DMS79 treated with DMSO at 0.1 percent for 48 hours (cell line): ENCODE data around the gene CINP.
"Not testable (repeated sequence)": the region's sequence is repeated elsewhere in the genome, so short reads cannot be mapped to it uniquely, and the experiment has no call there.

Source experiments
- DNase-seq: peaks from one replicate; lab custom pipeline; 2025; lab: John Stamatoyannopoulos, UW

The CINP gene

GRCh38 chr14:102320033-102320660 lies 42.5 kb downstream of the CINP start:
- no peak for DNase-seq

- peak; percentile 92 for DNase-seq
Measured at GRCh38 chr14:102319351-102320032, 43.2 kb downstream of the CINP start, which contains the start of gene ZNF839. TSS of gene ZNF839 (plus strand) at chr14:102319746. CDS start at chr14:102319766, 20 bp downstream.

- no peak for DNase-seq
Measured at GRCh38 chr14:102318781-102319276, 43.9 kb downstream of the CINP start.

GRCh38 chr14:102317564-102318248 lies 45.0 kb downstream of the CINP start:
- no peak for DNase-seq

- DNase-seq = peak; percentile 97
Measured at GRCh38 chr14:102316743-102317563, 45.7 kb downstream of the CINP start.

- peak; percentile 89 for DNase-seq
Measured at GRCh38 chr14:102316338-102316742, 46.4 kb downstream of the CINP start.

- DNase-seq = no peak
Measured at GRCh38 chr14:102315121-102315520, 47.6 kb downstream of the CINP start.

GRCh38 chr14:102314242-102315011 lies 48.3 kb downstream of the CINP start:
- peak; percentile 90 for DNase-seq

GRCh38 chr14:102304611-102305506 lies 57.8 kb downstream of the CINP start, which contains the start of gene MOK:
TSS of gene MOK (minus strand) at chr14:102305164. CDS start at chr14:102304968, 196 bp downstream.
- peak; percentile 99 for DNase-seq

GRCh38 chr14:102303664-102304063 lies 59.0 kb downstream of the CINP start:
- DNase-seq = no peak

- not testable (repeated sequence) for DNase-seq
Measured at GRCh38 chr14:102298303-102299070, 64.2 kb downstream of the CINP start.
